ENCODE data around the gene ENG.

GRCh38 chr9:127812936-127813675 lies 41.4 kb downstream of the ENG start:
- no peak for TF ChIP-seq CTCF (tag by site-specific recombination; IDR thresholded peaks at IDR 0.05)
- no peak for TF ChIP-seq ZNF311 (tag by site-specific recombination; IDR thresholded peaks at IDR 0.05; ENCODE audit: borderline replicate concordance)
- no peak for TF ChIP-seq ZFHX2 (tag by site-specific recombination; conservative IDR thresholded peaks at IDR 0.05)
- no peak for TF ChIP-seq ZNF398 (tag by site-specific recombination; IDR thresholded peaks at IDR 0.05)
- TF ChIP-seq ZNF449 (tag by site-specific recombination; IDR thresholded peaks at IDR 0.05): no peak
- no peak for TF ChIP-seq ZNF274 (IDR thresholded peaks at IDR 0.05; ENCODE audit: low read length)
- no peak for TF ChIP-seq ZNF274 (tag by site-specific recombination; IDR thresholded peaks at IDR 0.05; ENCODE audit: borderline replicate concordance)
- TF ChIP-seq ZNF830 (tag by site-specific recombination; IDR thresholded peaks at IDR 0.05; ENCODE audit: low read depth): no peak
- TF ChIP-seq SETDB1 (IDR thresholded peaks at IDR 0.05; ENCODE audit: insufficient read length, low read length): no peak

Measured in HEK293 (cell line).